SK-N-SH (cell line): ENCODE data around the gene SLC45A1.

Experiments used
- CTCF ChIP-seq: fragments of 200-600 bp; sonication (generic); IDR thresholded peaks from 2 replicates; pipeline ENCODE4 v1.6.1; 2017; ENCODE audit warnings: antibody characterized with exemption, mild to moderate bottlenecking, moderate library complexity
- FOSL2 ChIP-seq: IDR thresholded peaks from 2 replicates; pipeline ENCODE4 v1.4.0; 2012; ENCODE audit warnings: low read depth, mild to moderate bottlenecking, moderate library complexity, borderline replicate concordance
- GABPA ChIP-seq: IDR thresholded peaks from 2 replicates; pipeline ENCODE4 v1.4.0; 2012; ENCODE audit warnings: low read depth, mild to moderate bottlenecking
- JUND ChIP-seq: IDR thresholded peaks from 2 replicates; pipeline ENCODE4 v1.4.0; 2012
- MAX ChIP-seq: IDR thresholded peaks from 2 replicates; pipeline ENCODE4 v1.4.0; 2012; ENCODE audit warnings: low read depth
- RCOR1 ChIP-seq: fragments of 150-350 bp; IDR thresholded peaks from 2 replicates; pipeline ENCODE4 v1.6.1; 2017; ENCODE audit warnings: antibody characterized with exemption, low read length
- SIN3A ChIP-seq: IDR thresholded peaks from 2 replicates; pipeline ENCODE4 v1.6.1; 2012; ENCODE audit warnings: low read depth, mild to moderate bottlenecking, low read length, moderate library complexity, borderline replicate concordance

- TF ChIP-seq CTCF (no peak), SIN3A (no peak), MAX (no peak), JUND (no peak), GABPA (no peak), FOSL2 (no peak), RCOR1 (no peak)
Measured at GRCh38 chr1:8358241-8358896, 40.5 kb downstream of the SLC45A1 start.
